GM12874 (cell line): ENCODE data around the gene REEP3.

Experiments used
- TF ChIP-seq, protein P1 (sequence below): IDR thresholded peaks from 2 replicates; pipeline ENCODE4 v1.5.1; 2011; ENCODE audit warnings: low read depth, mild to moderate bottlenecking, control low read depth, low read length, moderate library complexity; ENCODE audit not compliant: insufficient read depth

Gene REEP3

DNA sequence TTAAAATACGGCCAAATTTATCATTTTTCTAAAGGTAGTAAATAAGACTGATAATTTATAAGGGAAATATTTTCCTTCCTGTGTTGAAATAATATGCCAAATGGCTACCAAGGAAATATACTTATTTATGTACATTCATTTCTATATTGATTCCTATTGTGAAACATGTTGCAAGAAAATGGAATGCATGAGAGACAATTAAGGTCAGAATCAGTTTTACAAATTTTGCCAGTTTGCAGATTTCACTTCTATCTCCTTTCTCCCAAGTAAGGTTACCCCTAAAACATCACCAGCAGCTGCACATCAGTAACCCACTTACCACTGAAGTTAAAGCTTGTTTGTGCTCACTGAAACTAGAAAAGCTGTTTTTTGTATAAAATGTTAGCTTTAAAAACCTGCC lies 19.2 kb upstream of the REEP3 start:
- TF ChIP-seq, protein P1, sequence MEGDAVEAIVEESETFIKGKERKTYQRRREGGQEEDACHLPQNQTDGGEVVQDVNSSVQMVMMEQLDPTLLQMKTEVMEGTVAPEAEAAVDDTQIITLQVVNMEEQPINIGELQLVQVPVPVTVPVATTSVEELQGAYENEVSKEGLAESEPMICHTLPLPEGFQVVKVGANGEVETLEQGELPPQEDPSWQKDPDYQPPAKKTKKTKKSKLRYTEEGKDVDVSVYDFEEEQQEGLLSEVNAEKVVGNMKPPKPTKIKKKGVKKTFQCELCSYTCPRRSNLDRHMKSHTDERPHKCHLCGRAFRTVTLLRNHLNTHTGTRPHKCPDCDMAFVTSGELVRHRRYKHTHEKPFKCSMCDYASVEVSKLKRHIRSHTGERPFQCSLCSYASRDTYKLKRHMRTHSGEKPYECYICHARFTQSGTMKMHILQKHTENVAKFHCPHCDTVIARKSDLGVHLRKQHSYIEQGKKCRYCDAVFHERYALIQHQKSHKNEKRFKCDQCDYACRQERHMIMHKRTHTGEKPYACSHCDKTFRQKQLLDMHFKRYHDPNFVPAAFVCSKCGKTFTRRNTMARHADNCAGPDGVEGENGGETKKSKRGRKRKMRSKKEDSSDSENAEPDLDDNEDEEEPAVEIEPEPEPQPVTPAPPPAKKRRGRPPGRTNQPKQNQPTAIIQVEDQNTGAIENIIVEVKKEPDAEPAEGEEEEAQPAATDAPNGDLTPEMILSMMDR = no peak

GRCh38 chr10:63502832-63503231 lies 18.4 kb upstream of the REEP3 start:
- TF ChIP-seq, protein P1 = no peak

DNA sequence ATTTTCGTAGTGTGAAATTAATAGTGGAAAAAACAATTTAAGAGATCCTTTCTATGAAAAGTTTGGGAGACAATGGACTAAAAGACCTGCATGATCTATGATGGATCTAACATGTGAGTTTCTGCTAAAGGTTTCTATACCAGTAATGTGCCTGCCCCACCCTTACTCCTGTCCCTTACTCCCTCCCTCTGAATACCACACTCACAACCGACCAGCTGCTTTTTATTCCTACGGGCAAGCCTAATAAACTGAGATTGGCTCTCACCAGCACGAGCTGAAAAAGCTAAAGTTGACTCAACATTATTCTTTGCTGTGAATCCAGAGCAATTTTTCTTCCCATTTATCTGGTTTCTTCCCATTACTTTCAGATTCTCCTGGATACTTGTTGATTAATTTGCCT lies 17.8 kb upstream of the REEP3 start:
- TF ChIP-seq, protein P1 = no peak

DNA sequence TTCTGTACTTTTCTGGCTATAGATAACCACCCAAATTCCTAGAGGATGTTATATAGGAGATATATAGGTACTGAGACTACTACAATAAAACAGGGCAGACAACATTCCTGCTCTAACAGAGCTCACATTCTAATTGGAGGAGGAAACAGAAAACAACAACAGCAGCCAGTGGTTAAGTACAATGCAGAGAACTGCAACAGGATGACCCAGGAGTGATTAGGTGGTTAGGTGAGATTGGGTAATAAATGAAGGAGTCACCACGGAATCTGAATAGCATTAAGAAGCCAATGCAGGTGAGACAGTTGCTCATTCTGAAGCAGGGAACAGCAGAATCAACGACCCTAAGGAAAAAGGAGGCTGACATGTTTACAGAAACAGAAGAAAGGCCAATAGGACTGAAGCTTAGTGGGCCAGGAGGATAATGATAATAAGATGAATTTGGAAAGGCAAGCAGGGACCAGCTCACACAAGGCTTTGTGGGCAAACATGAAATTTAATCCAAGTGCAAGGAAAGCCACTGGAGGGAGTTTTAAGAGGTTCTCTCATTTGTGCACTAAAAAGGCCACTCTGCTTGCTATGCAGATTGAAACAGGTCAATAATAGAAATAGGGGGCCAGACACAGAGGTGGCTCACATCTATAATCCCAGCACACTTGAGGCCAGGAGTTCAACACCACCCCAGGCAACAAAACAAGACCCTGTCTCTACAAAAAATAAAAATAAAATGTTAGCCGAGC lies 16.9 kb upstream of the REEP3 start:
- TF ChIP-seq, protein P1 = no peak

GRCh38 chr10:63505562-63505961 lies 15.6 kb upstream of the REEP3 start:
- TF ChIP-seq, protein P1 = no peak

DNA sequence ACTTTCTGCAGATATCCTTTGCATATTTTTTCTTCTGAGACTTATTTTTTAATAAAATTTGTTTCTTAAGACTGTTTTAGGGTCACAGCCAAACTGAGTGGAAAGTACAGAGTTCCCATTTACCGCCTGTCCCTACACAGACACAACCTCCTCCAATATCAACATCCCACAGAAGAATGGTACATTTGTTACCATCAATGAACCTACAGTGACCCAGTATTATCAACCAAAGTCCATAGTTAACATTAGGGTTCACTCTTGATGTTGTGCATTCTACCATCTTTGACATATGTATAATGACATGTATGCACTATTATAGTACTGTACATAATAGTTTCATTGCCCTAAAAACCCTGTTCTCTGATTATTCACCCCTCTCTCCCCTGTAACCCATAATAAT lies 14.6 kb upstream of the REEP3 start:
- TF ChIP-seq, protein P1 = no peak

- TF ChIP-seq, protein P1 = no peak
Measured at GRCh38 chr10:63515002-63515763, 6.0 kb upstream of the REEP3 start.
